Tibial nerve (tissue), 4 donors: Measurements from ENCODE around the gene POU3F1. TPM values are rescaled to one million over a fixed set of nuclear protein-coding genes. Genes with fewer than 3 reads are reported as not detected.

ENCODE experiments used
- DNase-seq, 2 donors: peaks; one replicate each; pipeline ENCODE4 v3.0.0-alpha.2; 2019; ENCODE audit warnings: low spot score in 2 of 2
- H3K27ac ChIP-seq, 4 donors: fragments of 200-600 bp; sonication (generic) in 3 of 4; one replicate each; pipeline ENCODE4 v1.5.1; 2017 to 2019; ENCODE audit warnings: mild to moderate bottlenecking in 1 of 4
- H3K27me3 ChIP-seq, 2 donors: fragments of 200-600 bp; sonication (generic) in 1 of 2; one replicate each; pipeline versions ENCODE4 v1.5.1 to v1.6.0; 2017 to 2019
- H3K36me3 ChIP-seq, 3 donors: fragments of 200-600 bp; sonication (generic); one replicate each; pipeline ENCODE4 v1.5.1; 2018 to 2019
- H3K4me1 ChIP-seq, 4 donors: fragments of 200-600 bp; sonication (generic) in 3 of 4; one replicate each; pipeline ENCODE4 v1.5.1; 2017 to 2019
- H3K4me3 ChIP-seq, 4 donors: fragments of 200-600 bp; sonication (generic) in 3 of 4; one replicate each; pipeline ENCODE4 v1.5.1; 2017 to 2019; ENCODE audit warnings: mild to moderate bottlenecking in 1 of 4, moderate library complexity in 1 of 4
- H3K9me3 ChIP-seq, 4 donors: fragments of 200-600 bp; sonication (generic) in 3 of 4; one replicate each; pipeline ENCODE4 v1.5.1; 2017 to 2019
- EP300 ChIP-seq, 2 donors: sonication (generic); formaldehyde crosslinking; IDR thresholded peaks; one replicate each; pipeline ENCODE4 v1.6.1; 2017; ENCODE audit warnings: antibody characterized with exemption in 2 of 2, mild to moderate bottlenecking in 1 of 2
- POLR2A ChIP-seq, 2 donors: fragments of 450-650 bp; IDR thresholded peaks; one replicate each; pipeline ENCODE4 v1.6.1; 2017; ENCODE audit warnings: antibody characterized with exemption in 2 of 2, mild to moderate bottlenecking in 2 of 2, moderate library complexity in 2 of 2
- WGBS, 2 donors: methylation state at CpG; one replicate each; pipeline ENCODE4 v1.1.5; 2018; 5-methylcytosine and 5-hydroxymethylcytosine counted together
- total RNA-seq, 4 donors: library from RNA; depleted of rRNA; stranded (reverse); fragments of >200 nt; gene quantifications; one replicate each; pipeline ENCODE4 v1.1.0, GENCODE V29; 2016
- TF ChIP-seq, protein P1 (sequence below), 5 experiments: fragments of 200-600 bp in 3 of 5; fragments of 450-650 bp in 2 of 5; sonication (generic) in 3 of 5; IDR thresholded peaks; one replicate each; pipeline ENCODE4 v1.5.1; 2016 to 2019; ENCODE audit warnings: antibody characterized with exemption in 5 of 5, mild to moderate bottlenecking in 3 of 5, moderate library complexity in 2 of 5

The POU3F1 gene
- total RNA-seq, 4 donors from 2014 or later: 11.6 to 53.4 (median 24.8) TPM

DNA sequence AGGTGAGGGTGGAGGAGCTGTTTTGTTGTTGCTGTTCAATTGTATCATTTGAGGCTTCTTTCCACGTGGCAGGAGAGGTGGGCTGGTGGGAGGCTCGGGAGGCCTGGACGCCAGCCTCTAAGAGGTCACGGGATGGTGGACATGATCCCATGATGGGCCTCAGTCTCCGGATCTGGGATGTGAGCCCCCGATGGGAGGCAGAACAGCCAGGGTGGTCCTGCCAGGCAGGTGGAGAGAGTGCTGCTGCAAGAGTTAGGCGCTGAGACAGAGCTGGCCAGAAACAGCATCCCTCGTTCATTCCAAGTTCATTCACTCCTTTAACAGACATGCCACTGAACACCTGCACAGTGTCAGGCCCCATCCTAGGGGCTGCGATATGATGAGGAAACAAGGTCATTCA is 41.1 kb upstream of the POU3F1 start:
- TF ChIP-seq POLR2A (IDR thresholded peaks at IDR 0.05): no peak
- TF ChIP-seq, protein P1, sequence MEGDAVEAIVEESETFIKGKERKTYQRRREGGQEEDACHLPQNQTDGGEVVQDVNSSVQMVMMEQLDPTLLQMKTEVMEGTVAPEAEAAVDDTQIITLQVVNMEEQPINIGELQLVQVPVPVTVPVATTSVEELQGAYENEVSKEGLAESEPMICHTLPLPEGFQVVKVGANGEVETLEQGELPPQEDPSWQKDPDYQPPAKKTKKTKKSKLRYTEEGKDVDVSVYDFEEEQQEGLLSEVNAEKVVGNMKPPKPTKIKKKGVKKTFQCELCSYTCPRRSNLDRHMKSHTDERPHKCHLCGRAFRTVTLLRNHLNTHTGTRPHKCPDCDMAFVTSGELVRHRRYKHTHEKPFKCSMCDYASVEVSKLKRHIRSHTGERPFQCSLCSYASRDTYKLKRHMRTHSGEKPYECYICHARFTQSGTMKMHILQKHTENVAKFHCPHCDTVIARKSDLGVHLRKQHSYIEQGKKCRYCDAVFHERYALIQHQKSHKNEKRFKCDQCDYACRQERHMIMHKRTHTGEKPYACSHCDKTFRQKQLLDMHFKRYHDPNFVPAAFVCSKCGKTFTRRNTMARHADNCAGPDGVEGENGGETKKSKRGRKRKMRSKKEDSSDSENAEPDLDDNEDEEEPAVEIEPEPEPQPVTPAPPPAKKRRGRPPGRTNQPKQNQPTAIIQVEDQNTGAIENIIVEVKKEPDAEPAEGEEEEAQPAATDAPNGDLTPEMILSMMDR (IDR thresholded peaks at IDR 0.05): no peak
- no peak for TF ChIP-seq EP300 (IDR thresholded peaks at IDR 0.05)
- peaks cover 0 to 21% (median 1%) of the 10 kb centered on the region in 4 donors for H3K4me1 ChIP-seq
- no peaks in the 10 kb centered on the region for H3K27me3 ChIP-seq
- H3K4me3 ChIP-seq: no peak overlapping the region
- 79 to 83% methylated on average over 9 of the region's 9 CpGs for WGBS, 2 donors
- no peaks in the 10 kb centered on the region for H3K36me3 ChIP-seq
- DNase-seq: no peak
- H3K9me3 ChIP-seq: no peaks in the 10 kb centered on the region
- no peak overlapping the region for H3K27ac ChIP-seq

- H3K27me3 ChIP-seq: no peaks in the 10 kb centered on the region
- H3K27ac ChIP-seq: peak overlapping the region in 1 of 4 donors; percentile 13
- DNase-seq: no peak
- no peak overlapping the region for H3K4me3 ChIP-seq
- TF ChIP-seq EP300 (IDR thresholded peaks at IDR 0.05) (peak in 1 of 2 donors; percentile 55), POLR2A (IDR thresholded peaks at IDR 0.05) (no peak)
- TF ChIP-seq, protein P1 (IDR thresholded peaks at IDR 0.05): peak in 1 of 5 experiments; percentile 5
- no peaks in the 10 kb centered on the region for H3K9me3 ChIP-seq
- peaks cover 0 to 18% (median 1%) of the 10 kb centered on the region in 4 donors for H3K4me1 ChIP-seq
- 24 to 26% methylated on average over 6 to 11 of the region's 12 CpGs for WGBS, 2 donors
- H3K36me3 ChIP-seq: no peaks in the 10 kb centered on the region
These were observed 39.2 kb upstream of the POU3F1 start for GRCh38 chr1:38085666-38086330.

DNA sequence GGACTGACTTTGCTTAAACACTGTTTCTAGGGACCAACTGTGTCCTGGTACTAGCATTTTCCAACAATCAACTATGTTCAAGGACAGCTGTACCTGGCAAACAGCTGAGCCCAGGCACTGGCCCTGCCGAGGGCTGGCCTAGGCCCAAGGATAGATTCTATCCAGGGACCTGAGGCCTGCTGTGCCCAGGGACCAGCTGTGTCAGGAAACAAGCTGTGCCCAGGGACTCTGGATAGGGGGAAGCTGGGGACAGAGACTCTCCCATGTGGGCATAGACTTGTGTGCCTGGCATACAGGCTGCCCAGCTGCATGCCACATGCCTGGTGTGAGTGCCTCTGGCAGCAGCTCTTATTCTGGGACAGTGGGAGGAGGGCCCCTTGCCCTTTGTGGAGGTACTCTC is 38.1 kb upstream of the POU3F1 start:
- no peak for DNase-seq
- H3K4me1 ChIP-seq: peaks cover 0 to 18% (median 1%) of the 10 kb centered on the region in 4 donors
- no peaks in the 10 kb centered on the region for H3K36me3 ChIP-seq
- H3K27ac ChIP-seq: no peak overlapping the region
- TF ChIP-seq, protein P1 (IDR thresholded peaks at IDR 0.05): no peak
- TF ChIP-seq POLR2A (IDR thresholded peaks at IDR 0.05) (no peak), EP300 (IDR thresholded peaks at IDR 0.05) (no peak)
- no peak overlapping the region for H3K4me3 ChIP-seq
- no peaks in the 10 kb centered on the region for H3K27me3 ChIP-seq
- WGBS, 2 donors: 56 to 73% methylated on average over 1 of the region's 1 CpG
- no peaks in the 10 kb centered on the region for H3K9me3 ChIP-seq

- Histone ChIP-seq H3K4me1 (peaks cover 0 to 18% (median 1%) of the 10 kb centered on the region in 4 donors), H3K4me3 (no peak overlapping the region), H3K27me3 (no peaks in the 10 kb centered on the region), H3K9me3 (no peaks in the 10 kb centered on the region), H3K36me3 (no peaks in the 10 kb centered on the region), H3K27ac (no peak overlapping the region)
- WGBS, 2 donors: 100% methylated on average over 1 to 2 of the region's 2 CpGs
- TF ChIP-seq POLR2A (IDR thresholded peaks at IDR 0.05): no peak
- TF ChIP-seq, protein P1 (IDR thresholded peaks at IDR 0.05): no peak
- no peak for TF ChIP-seq EP300 (IDR thresholded peaks at IDR 0.05)
- DNase-seq: no peak
These were observed 37.5 kb upstream of the POU3F1 start for GRCh38 chr1:38084113-38084512.

DNA sequence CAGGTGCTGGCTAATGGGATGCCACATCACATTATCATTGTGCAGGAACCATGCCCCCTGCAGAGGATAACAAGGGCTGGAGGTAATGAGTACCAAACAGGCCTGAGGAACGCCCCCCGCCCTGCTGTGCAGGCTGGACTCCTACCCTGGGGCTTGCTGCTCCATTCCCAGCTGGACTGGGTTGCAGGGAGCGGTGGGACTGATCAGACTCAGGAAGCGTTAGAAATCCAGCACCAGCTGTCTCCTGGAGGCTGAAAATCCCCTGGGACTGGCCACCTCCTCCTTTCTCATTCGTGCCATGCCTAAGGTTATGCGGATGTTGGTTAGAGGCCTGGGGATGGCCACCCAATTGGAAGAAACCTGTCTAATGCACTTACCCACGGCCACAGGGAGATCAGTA is 36.9 kb upstream of the POU3F1 start:
- H3K27ac ChIP-seq: no peak overlapping the region
- H3K9me3 ChIP-seq: no peaks in the 10 kb centered on the region
- H3K27me3 ChIP-seq: no peaks in the 10 kb centered on the region
- H3K4me3 ChIP-seq: no peak overlapping the region
- 78 to 90% methylated on average over 6 to 7 of the region's 7 CpGs for WGBS, 2 donors
- no peak for DNase-seq
- peaks cover 0 to 18% (median 1%) of the 10 kb centered on the region in 4 donors for H3K4me1 ChIP-seq
- TF ChIP-seq, protein P1 (IDR thresholded peaks at IDR 0.05): no peak
- no peak for TF ChIP-seq POLR2A (IDR thresholded peaks at IDR 0.05)
- TF ChIP-seq EP300 (IDR thresholded peaks at IDR 0.05): no peak
- no peaks in the 10 kb centered on the region for H3K36me3 ChIP-seq
